ENCODE measurements around the gene CBX4. TPM values are rescaled to one million over a fixed set of nuclear protein-coding genes. Genes with fewer than 3 reads are reported as not detected.

The CBX4 gene
- polyA plus RNA-seq, 4 donors: 5.4 to 50.4 (median 10.7) TPM

- peaks cover 23 to 66% (median 37%) of the 10 kb centered on the region in 3 donors for H3K27me3 ChIP-seq (ENCODE audit: control insufficient read depth in 3 of 3, insufficient read depth in 3 of 3, low read length in 3 of 3)
These were observed 43.3 kb downstream of the CBX4 start for GRCh38 chr17:79795795-79796443.

GRCh38 chr17:79794659-79795511 is 44.4 kb downstream of the CBX4 start:
- DNase-seq (no peak), FAIRE-seq (no peak)
- no peak overlapping the region for H3K4me3 ChIP-seq (ENCODE audit: low read depth in 1 of 3, low read length in 3 of 3)
- no peak overlapping the region for H3K27ac ChIP-seq (ENCODE audit: low read depth in 1 of 3, low read length in 2 of 3)
- WGBS, 3 donors: 89 to 92% (median 92%) methylated on average over 47 of the region's 47 CpGs
- peaks cover 2 to 70% (median 9%) of the 10 kb centered on the region in 3 donors for H3K4me1 ChIP-seq (ENCODE audit: control insufficient read depth in 3 of 3, insufficient read depth in 2 of 3, low read depth in 1 of 3, low read length in 2 of 3)
- peaks cover 30 to 66% (median 40%) of the 10 kb centered on the region in 3 donors for H3K27me3 ChIP-seq (ENCODE audit: control insufficient read depth in 3 of 3, insufficient read depth in 3 of 3, low read length in 3 of 3)
- peaks cover 0 to 29% (median 0%) of the 10 kb centered on the region in 3 donors for H3K36me3 ChIP-seq (ENCODE audit: control insufficient read depth in 3 of 3, insufficient read depth in 2 of 3, low read depth in 1 of 3, low read length in 3 of 3)
- H3K9me3 ChIP-seq (ENCODE audit: control insufficient read depth in 2 of 2, insufficient read depth in 1 of 2, low read depth in 1 of 2, low read length in 1 of 2): no peaks in the 10 kb centered on the region

More at GRCh38 chr17:79795795-79796443, 43.3 kb downstream of the CBX4 start:
- no peak for FAIRE-seq
- Histone ChIP-seq H3K4me3 (ENCODE audit: low read depth in 1 of 3, low read length in 3 of 3) (peak overlapping the region in 2 of 3 donors; percentile 75 to 77), H3K4me1 (ENCODE audit: control insufficient read depth in 3 of 3, insufficient read depth in 2 of 3, low read depth in 1 of 3, low read length in 2 of 3) (peaks cover 0 to 71% (median 11%) of the 10 kb centered on the region in 3 donors), H3K9me3 (ENCODE audit: control insufficient read depth in 2 of 2, insufficient read depth in 1 of 2, low read depth in 1 of 2, low read length in 1 of 2) (no peaks in the 10 kb centered on the region), H3K36me3 (ENCODE audit: control insufficient read depth in 3 of 3, insufficient read depth in 2 of 3, low read depth in 1 of 3, low read length in 3 of 3) (peaks cover 0 to 29% (median 0%) of the 10 kb centered on the region in 3 donors), H3K27ac (ENCODE audit: low read depth in 1 of 3, low read length in 2 of 3) (no peak overlapping the region)
- 76 to 82% (median 77%) methylated on average over 8 of the region's 8 CpGs for WGBS, 3 donors
- no peak for DNase-seq

GRCh38 chr17:79793924-79794304 is 45.3 kb downstream of the CBX4 start:
- peaks cover 27 to 66% (median 38%) of the 10 kb centered on the region in 3 donors for H3K27me3 ChIP-seq (ENCODE audit: control insufficient read depth in 3 of 3, insufficient read depth in 3 of 3, low read length in 3 of 3)
- FAIRE-seq: no peak
- WGBS, 3 donors: 71 to 74% (median 73%) methylated on average over 3 of the region's 3 CpGs
- peaks cover 0 to 29% (median 0%) of the 10 kb centered on the region in 3 donors for H3K36me3 ChIP-seq (ENCODE audit: control insufficient read depth in 3 of 3, insufficient read depth in 2 of 3, low read depth in 1 of 3, low read length in 3 of 3)
- DNase-seq: no peak
- H3K9me3 ChIP-seq (ENCODE audit: control insufficient read depth in 2 of 2, insufficient read depth in 1 of 2, low read depth in 1 of 2, low read length in 1 of 2): peaks cover 0 to 4% of the 10 kb centered on the region in 2 donors
- peak overlapping the region in 1 of 3 donors; percentile 60 for H3K27ac ChIP-seq (ENCODE audit: low read depth in 1 of 3, low read length in 2 of 3)
- H3K4me3 ChIP-seq (ENCODE audit: low read depth in 1 of 3, low read length in 3 of 3): no peak overlapping the region
- H3K4me1 ChIP-seq (ENCODE audit: control insufficient read depth in 3 of 3, insufficient read depth in 2 of 3, low read depth in 1 of 3, low read length in 2 of 3): peaks cover 2 to 64% (median 9%) of the 10 kb centered on the region in 3 donors

- 45 to 56% (median 55%) methylated on average over 54 to 63 of the region's 63 CpGs for WGBS, 3 donors
- Histone ChIP-seq H3K4me1 (ENCODE audit: control insufficient read depth in 3 of 3, insufficient read depth in 2 of 3, low read depth in 1 of 3, low read length in 2 of 3) (peaks cover 2 to 57% (median 9%) of the 10 kb centered on the region in 3 donors), H3K27ac (ENCODE audit: low read depth in 1 of 3, low read length in 2 of 3) (peak overlapping the region in 1 of 3 donors; percentile 60), H3K9me3 (ENCODE audit: control insufficient read depth in 2 of 2, insufficient read depth in 1 of 2, low read depth in 1 of 2, low read length in 1 of 2) (peaks cover 0 to 4% of the 10 kb centered on the region in 2 donors), H3K4me3 (ENCODE audit: low read depth in 1 of 3, low read length in 3 of 3) (peak overlapping the region in 2 of 3 donors; percentile 9 to 18), H3K36me3 (ENCODE audit: control insufficient read depth in 3 of 3, insufficient read depth in 2 of 3, low read depth in 1 of 3, low read length in 3 of 3) (peaks cover 0 to 29% (median 0%) of the 10 kb centered on the region in 3 donors), H3K27me3 (ENCODE audit: control insufficient read depth in 3 of 3, insufficient read depth in 3 of 3, low read length in 3 of 3) (peaks cover 22 to 66% (median 37%) of the 10 kb centered on the region in 3 donors)
- DNase-seq (peak in 1 of 2 donors; percentile 46), FAIRE-seq (no peak)
These were observed 46.0 kb downstream of the CBX4 start for GRCh38 chr17:79792984-79793923.

- H3K4me3 ChIP-seq (ENCODE audit: low read depth in 1 of 3, low read length in 3 of 3): peak overlapping the region in 1 of 3 donors; percentile 9
- peaks cover 0 to 29% (median 0%) of the 10 kb centered on the region in 3 donors for H3K36me3 ChIP-seq (ENCODE audit: control insufficient read depth in 3 of 3, insufficient read depth in 2 of 3, low read depth in 1 of 3, low read length in 3 of 3)
- peaks cover 2 to 51% (median 5%) of the 10 kb centered on the region in 3 donors for H3K4me1 ChIP-seq (ENCODE audit: control insufficient read depth in 3 of 3, insufficient read depth in 2 of 3, low read depth in 1 of 3, low read length in 2 of 3)
- peaks cover 0 to 4% of the 10 kb centered on the region in 2 donors for H3K9me3 ChIP-seq (ENCODE audit: control insufficient read depth in 2 of 2, insufficient read depth in 1 of 2, low read depth in 1 of 2, low read length in 1 of 2)
- H3K27me3 ChIP-seq (ENCODE audit: control insufficient read depth in 3 of 3, insufficient read depth in 3 of 3, low read length in 3 of 3): peaks cover 19 to 64% (median 38%) of the 10 kb centered on the region in 3 donors
- no peak overlapping the region for H3K27ac ChIP-seq (ENCODE audit: low read depth in 1 of 3, low read length in 2 of 3)
- FAIRE-seq (no peak), DNase-seq (peak in 1 of 2 donors; percentile 46)
- WGBS, 3 donors: 13 to 22% (median 16%) methylated on average over 22 of the region's 22 CpGs
These were observed 46.8 kb downstream of the CBX4 start for GRCh38 chr17:79792341-79792871.

GRCh38 chr17:79791735-79792161 is 47.5 kb downstream of the CBX4 start:
- Histone ChIP-seq H3K4me1 (ENCODE audit: control insufficient read depth in 3 of 3, insufficient read depth in 2 of 3, low read depth in 1 of 3, low read length in 2 of 3) (peaks cover 2 to 51% (median 5%) of the 10 kb centered on the region in 3 donors), H3K27ac (ENCODE audit: low read depth in 1 of 3, low read length in 2 of 3) (no peak overlapping the region), H3K9me3 (ENCODE audit: control insufficient read depth in 2 of 2, insufficient read depth in 1 of 2, low read depth in 1 of 2, low read length in 1 of 2) (peaks cover 0 to 4% of the 10 kb centered on the region in 2 donors), H3K27me3 (ENCODE audit: control insufficient read depth in 3 of 3, insufficient read depth in 3 of 3, low read length in 3 of 3) (peaks cover 22 to 64% (median 40%) of the 10 kb centered on the region in 3 donors), H3K36me3 (ENCODE audit: control insufficient read depth in 3 of 3, insufficient read depth in 2 of 3, low read depth in 1 of 3, low read length in 3 of 3) (peaks cover 0 to 34% (median 0%) of the 10 kb centered on the region in 3 donors), H3K4me3 (ENCODE audit: low read depth in 1 of 3, low read length in 3 of 3) (no peak overlapping the region)
- WGBS, 3 donors: 1 to 6% (median 4%) methylated on average over 26 of the region's 26 CpGs
- DNase-seq (peak in 1 of 2 donors; percentile 21), FAIRE-seq (no peak)

GRCh38 chr17:79790805-79791734 is 48.2 kb downstream of the CBX4 start:
- no peak overlapping the region for H3K4me3 ChIP-seq (ENCODE audit: low read depth in 1 of 3, low read length in 3 of 3)
- peaks cover 0 to 4% of the 10 kb centered on the region in 2 donors for H3K9me3 ChIP-seq (ENCODE audit: control insufficient read depth in 2 of 2, insufficient read depth in 1 of 2, low read depth in 1 of 2, low read length in 1 of 2)
- peaks cover 0 to 40% (median 0%) of the 10 kb centered on the region in 3 donors for H3K36me3 ChIP-seq (ENCODE audit: control insufficient read depth in 3 of 3, insufficient read depth in 2 of 3, low read depth in 1 of 3, low read length in 3 of 3)
- no peak overlapping the region for H3K27ac ChIP-seq (ENCODE audit: low read depth in 1 of 3, low read length in 2 of 3)
- H3K4me1 ChIP-seq (ENCODE audit: control insufficient read depth in 3 of 3, insufficient read depth in 2 of 3, low read depth in 1 of 3, low read length in 2 of 3): peaks cover 2 to 47% (median 4%) of the 10 kb centered on the region in 3 donors
- FAIRE-seq (no peak), DNase-seq (peak in 1 of 2 donors; percentile 55)
- 6 to 11% (median 7%) methylated on average over 58 to 68 of the region's 68 CpGs for WGBS, 3 donors
- peaks cover 23 to 64% (median 41%) of the 10 kb centered on the region in 3 donors for H3K27me3 ChIP-seq (ENCODE audit: control insufficient read depth in 3 of 3, insufficient read depth in 3 of 3, low read length in 3 of 3)
